DMS53 treated with DMSO at 0.1 percent for 48 hours (cell line): Measurements from ENCODE around the gene MUC5AC.
"Not testable (repeated sequence)": the region's sequence is repeated elsewhere in the genome, so short reads cannot be mapped to it uniquely, and the experiment has no call there.

ENCODE experiments used
- DNase-seq: peaks from one replicate; lab custom pipeline; 2025; ENCODE audit not compliant: unreplicated experiment; lab: John Stamatoyannopoulos, UW

The MUC5AC gene

GRCh38 chr11:1162138-1162475, 4.4 kb downstream of the MUC5AC start:
- DNase-seq, result no peak

GRCh38 chr11:1162491-1163311, 4.9 kb downstream of the MUC5AC start:
- no peak for DNase-seq

GRCh38 chr11:1163321-1163910, 5.7 kb downstream of the MUC5AC start:
- no peak for DNase-seq

GRCh38 chr11:1163911-1164735, 6.4 kb downstream of the MUC5AC start:
- no peak for DNase-seq

- DNase-seq, result not testable (repeated sequence)
These were observed 7.1 kb downstream of the MUC5AC start for GRCh38 chr11:1164779-1165255.

GRCh38 chr11:1165256-1166041, 7.7 kb downstream of the MUC5AC start:
- no peak for DNase-seq

GRCh38 chr11:1167256-1167655, 9.5 kb downstream of the MUC5AC start:
- no peak for DNase-seq

- DNase-seq, result no peak
These were observed 10.0 kb downstream of the MUC5AC start for GRCh38 chr11:1167751-1168231.

- no peak for DNase-seq
These were observed 10.5 kb downstream of the MUC5AC start for GRCh38 chr11:1168256-1168655.

- DNase-seq, result no peak
These were observed 11.0 kb downstream of the MUC5AC start for GRCh38 chr11:1168721-1169161.

GRCh38 chr11:1171223-1171984, 13.7 kb downstream of the MUC5AC start:
- DNase-seq, result no peak

GRCh38 chr11:1171985-1172728, 14.4 kb downstream of the MUC5AC start:
- no peak for DNase-seq

GRCh38 chr11:1172729-1173117, 15.0 kb downstream of the MUC5AC start:
- no peak for DNase-seq

GRCh38 chr11:1173396-1173795, 15.6 kb downstream of the MUC5AC start:
- not testable (repeated sequence) for DNase-seq

- DNase-seq, result no peak
These were observed 17.0 kb downstream of the MUC5AC start for GRCh38 chr11:1174441-1175370.

GRCh38 chr11:1175461-1176223, 17.9 kb downstream of the MUC5AC start:
- DNase-seq, result no peak

GRCh38 chr11:1176224-1177019, 18.7 kb downstream of the MUC5AC start:
- DNase-seq, result no peak
